Stimulated activated CD4-positive, alpha-beta T cell treated with anti-CD3 and anti-CD28 coated beads, Interleukin-4, amount 100 ng/mL, for 4 hours (primary cell): Measurements from ENCODE around the gene LSM3.

Experiments
- DNase-seq, 2 experiments: peaks; one replicate each; pipeline ENCODE4 v3.0.0-alpha.2; 2020

LSM3 gene

DNA sequence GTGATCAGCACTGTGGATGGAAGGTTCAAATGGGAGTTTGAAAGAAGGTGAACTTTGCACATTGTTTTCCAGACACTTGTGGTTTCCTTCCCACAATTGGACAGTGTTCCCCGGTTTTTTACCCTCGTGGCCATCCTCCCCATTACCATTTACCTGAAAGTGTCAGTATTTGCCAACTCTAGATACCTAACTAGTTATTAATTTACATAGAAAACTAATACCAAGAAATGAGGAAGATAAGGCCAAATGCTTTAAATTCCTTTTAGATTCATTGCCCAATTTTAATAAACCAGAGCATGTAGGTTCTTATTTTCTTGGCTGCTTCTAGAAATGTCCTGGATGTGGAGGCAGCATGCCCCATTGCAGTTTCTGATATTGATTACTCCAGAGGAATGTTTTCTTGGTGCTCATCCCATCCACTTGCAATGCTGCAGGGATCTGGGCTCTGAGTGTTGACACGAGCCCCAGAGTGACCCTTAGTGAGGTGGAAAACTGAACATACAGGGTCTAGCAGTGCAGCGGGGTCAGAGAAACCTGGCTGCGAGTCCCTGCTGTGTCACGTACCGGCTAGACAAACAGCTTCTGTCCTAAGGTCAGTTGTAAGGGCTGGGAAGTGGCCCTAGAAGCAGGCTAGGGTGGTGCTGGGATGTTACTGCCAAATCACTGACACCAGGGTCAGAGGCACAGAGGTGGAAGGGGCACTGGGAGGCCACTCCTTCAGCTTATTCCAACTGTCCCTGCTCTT lies 23.5 kb downstream of the LSM3 start:
- no peak for DNase-seq

DNA sequence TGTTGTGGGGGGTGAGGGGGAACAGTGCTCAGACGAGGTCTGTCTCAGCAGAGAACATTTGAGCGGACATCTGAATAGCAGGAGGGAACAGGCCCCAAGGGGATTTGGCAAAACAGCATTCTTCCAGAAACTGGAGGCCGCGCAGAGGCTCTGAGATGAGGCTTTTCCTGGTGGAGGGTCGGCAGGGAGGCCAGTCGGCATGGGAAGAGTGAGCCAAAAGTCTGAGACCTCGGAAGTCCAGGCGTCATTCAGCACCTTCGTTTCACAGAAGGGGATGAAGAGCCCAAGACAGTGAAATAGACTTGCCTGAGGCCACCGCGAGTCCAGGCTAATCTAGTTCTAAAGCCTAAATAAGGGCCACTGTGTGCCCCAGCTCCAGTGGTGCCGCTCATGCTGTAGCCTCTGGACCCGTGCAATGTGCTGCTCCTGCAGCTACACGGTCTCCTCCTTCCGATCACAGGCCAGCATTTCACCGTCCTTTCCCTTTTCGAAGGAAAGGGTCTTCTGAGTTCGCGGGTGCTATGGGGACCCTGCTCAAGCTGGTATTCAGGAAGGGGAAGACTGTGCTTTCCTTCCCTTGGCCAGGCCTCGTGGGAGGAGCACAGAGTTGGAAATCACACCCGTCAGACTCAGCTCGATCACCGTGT lies 24.4 kb downstream of the LSM3 start:
- no peak for DNase-seq

DNA sequence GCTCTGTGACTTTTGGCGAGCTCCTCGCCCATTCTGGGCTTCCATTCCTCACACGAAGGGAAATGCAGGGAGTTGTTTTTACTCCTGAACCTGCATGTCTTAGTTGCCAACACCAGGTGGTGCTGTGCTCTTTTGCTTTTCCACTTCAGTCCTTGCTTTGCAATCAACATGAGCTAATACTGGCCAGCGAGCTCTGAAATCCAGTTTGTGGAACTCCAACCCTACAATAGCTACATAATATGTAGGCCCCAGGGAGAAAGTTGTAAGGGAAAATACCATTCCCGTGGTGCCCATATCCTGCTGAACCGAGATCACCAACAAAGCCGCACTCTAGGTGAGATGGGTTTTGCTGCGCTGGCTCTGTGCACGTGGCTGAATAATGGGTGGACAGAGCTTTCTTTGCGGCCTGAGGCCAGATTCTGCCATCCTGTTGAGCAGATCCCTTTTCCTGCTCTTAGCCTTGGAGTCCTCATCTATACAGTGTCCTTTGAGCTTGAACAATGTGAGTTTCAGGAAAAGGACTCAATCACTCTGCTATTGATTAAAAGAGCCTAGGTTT lies 25.0 kb downstream of the LSM3 start:
- peak; percentile 18 to 19 for DNase-seq

DNA sequence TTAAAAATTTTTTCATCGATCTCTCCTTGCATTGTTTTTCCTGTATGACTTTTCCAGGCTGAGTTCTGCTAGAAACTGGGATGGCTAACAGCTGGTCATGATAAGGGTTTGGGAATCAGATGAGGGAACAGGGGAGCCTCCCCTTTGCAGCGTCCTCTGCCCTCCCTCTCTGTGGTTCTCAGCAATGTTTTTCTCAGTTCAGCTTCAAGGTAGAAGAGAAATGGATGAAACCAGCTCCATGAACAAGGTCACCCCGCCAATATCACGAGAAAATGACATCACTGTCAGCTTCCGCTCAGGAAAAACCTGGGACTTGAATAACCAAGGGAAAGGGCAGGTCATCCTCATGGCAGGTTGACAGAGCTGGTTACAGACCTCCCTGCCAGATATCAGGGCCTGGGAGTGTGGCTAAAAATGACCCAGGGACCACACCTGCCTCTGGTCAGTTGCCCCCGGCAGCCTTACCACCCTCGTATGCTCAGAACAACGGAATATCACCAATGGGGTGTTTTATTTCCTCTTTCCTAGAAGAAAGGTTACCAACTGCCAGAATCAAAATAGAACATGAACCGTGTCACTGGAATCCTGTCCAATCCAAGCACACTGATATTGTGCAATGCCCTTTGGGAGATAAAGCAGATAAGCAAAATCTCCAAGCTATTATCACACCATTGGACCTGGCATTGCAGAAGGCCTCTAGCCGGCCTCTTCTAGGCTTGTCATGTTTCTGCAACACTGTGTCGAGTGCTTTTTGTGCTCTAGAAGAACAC lies 26.1 kb downstream of the LSM3 start:
- DNase-seq, result no peak

DNA sequence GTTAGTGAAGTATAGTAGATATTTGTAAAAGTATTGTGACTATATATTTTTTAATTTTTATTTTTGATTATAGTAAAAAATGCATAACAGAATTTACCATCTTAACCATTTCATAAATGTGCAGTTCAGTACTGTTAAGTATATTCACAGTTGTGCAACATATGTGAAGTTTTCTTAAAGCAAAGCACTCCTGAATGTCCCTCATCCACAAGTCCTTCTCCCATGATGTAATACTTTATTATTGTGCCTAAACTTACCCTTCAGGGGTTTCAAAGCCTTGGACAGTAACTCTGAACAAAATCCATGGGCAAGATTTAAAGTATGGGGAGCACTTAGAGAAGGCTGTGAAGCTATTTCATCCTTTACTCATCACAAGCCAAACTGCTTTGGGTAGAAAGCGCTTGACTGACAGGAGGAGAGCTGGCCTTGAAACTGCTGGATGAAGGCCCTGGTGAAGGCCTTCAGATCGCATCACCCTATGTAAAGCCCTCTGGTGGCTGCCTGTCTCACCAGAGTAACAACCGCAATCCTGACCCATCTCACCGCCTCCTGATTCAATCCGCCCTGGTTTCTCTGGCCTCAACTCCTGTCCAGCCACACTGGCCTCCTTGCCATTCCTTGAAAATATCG lies 28.0 kb downstream of the LSM3 start:
- no peak for DNase-seq

DNA sequence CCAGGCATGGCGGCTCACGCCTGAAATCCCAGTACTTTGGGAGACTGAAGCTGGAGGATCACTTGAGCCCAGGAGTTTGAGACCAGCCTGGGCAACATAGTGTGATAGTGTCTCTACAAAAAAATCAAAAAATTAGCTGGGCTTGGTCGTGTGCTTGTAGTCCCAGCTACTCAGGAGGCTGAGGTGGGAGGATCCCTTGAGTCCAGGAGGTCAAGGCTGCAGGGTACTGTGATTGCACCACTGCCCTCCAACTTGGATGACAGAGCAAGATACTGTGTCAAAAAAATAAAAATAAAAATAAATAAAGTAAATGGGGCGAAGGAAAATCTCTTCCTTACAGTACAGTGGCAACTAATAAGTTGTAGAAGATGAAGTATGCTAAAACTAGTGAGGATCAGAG lies 29.6 kb downstream of the LSM3 start:
- no peak for DNase-seq

DNA sequence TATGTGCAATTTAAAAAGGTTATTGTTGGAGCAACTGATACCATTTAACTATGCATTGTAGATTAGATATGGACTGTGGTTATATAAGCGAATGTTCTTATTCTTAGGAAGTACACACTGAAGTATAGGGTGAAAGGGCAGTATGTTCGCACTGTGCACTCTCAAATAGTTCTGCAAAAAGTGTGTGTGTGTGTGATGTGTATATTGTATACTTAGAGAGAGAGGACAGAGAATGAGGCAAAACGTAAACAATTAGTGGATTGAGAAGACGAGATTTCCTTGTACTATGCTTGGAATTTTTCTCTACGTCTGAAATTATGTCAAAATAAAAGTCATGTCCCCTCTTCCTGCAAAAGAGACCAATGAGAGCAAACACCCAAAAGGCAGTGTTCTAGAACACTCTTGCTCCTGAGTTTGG lies 30.4 kb downstream of the LSM3 start:
- no peak for DNase-seq

DNA sequence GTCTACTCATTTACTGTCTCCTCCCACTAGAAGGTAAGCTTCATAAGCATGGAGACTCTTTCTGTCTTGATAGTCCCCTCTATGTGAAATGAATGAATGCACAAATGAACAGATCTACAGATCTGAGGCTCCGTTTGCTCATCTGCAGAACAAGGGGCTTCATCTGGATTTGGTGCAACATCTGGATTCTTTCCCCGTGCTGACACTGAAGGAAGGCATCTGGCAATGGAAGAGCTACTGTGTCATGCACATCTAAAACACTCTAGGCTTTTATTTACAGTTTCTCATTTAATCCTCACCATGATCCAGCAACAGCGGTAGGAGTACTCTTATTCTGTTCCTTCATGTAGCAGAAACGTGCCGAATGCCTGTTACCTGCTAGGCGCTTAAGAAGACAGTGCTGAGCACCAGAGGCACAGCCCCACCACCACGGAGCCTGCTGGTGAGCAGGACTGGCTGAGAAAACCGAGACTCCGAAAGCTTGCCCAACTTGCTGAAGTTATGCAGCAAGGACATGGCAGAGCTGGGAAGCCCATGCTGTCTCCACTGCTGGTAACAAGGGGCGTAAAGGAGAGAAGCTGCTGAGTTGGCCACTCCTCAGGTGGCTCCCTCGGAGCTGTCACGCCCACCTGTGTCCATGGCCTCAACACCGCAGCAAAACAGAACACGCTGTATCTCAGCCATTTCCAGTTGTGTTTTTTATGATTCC lies 31.1 kb downstream of the LSM3 start:
- DNase-seq, result no peak

DNA sequence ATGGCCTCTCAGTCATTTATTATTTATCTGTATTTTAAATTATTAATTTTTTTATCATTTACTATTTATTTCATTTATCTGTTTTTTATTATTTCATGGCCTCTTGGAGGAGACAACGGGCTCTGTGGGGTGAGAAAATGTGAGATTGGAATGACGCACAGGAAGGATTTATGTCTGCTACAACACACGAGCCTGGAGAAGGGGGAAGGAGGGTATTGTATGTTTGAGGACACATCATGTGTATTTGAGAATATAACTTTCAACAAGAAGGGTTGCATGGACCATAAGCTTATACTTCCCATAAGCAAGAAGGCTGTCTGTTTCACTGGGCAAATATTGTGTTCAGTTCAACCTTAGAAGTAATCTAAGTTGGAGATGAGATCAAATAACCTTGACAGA lies 31.7 kb downstream of the LSM3 start:
- DNase-seq, result no peak

DNA sequence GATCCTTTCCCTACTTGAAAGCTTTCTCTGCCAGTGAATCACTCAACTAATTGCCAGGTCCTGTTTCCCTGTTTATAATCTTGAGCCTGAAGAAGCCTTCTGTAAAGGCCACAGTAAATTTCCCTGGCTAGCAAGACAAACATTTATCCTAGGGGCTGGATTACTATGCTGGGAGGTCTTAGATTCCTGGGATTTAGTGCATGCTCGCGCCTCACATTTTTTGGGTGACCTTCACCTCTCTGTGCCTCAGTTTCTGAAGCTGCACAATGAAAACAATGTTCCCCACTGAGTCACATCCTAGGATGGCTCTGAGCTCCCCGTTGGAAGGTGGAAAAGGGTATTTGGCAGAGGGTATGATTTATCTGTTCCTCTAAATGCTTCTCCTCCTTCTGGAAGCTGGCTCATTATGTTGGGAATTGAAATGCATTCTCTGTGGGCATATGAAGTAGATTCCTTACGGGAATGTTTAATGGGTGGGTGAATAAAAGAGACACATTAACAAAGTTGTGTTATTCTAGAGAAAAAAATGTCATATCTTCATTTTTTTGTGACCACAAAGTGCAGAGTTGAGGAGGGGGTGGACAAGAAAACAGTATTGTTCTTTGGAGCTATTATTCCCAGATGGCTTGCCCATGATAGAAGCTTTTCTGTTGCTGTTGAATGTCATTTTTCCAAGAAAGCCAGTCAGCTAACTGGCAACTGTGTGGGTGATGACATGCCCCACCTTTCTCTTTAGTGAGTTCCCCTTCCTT lies 32.4 kb downstream of the LSM3 start:
- DNase-seq, result no peak

DNA sequence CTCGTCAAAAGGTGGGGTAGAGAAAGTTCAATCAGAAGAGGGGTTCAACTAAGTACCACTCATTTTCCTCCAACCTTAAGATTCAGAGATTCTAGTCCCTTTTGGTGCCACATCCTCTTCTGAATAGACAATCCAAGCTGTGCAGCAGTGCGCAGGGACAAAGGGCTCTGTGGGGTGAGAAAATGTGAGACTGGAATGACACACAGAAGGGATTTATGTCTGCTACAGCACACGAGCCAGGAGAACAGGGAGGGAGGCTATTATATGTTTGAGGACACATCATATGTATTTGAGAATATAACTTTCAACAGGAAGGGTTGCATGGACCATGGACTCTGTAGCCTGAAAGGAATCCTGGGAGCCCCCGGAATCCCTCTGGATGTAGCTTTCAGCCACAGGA lies 33.0 kb downstream of the LSM3 start:
- no peak for DNase-seq

DNA sequence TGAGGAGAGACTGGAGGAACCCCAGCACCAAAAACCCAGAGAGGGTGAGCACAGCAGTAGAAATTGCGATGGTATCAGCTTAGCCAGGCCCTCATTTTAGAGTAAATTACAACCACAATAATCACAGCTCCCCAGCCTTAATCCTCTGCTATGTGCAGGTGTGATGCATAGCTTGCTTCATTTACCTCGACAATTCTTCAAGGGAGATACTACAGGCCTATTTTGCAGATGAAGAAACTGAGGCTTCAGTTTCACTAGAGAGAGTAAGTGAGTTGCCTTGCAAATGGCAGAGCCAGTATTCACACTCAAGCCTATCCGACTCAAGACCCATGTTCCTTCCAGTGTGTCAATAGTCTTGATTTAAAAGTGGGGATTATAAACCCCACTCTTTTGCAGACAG lies 33.4 kb downstream of the LSM3 start:
- no peak for DNase-seq

DNA sequence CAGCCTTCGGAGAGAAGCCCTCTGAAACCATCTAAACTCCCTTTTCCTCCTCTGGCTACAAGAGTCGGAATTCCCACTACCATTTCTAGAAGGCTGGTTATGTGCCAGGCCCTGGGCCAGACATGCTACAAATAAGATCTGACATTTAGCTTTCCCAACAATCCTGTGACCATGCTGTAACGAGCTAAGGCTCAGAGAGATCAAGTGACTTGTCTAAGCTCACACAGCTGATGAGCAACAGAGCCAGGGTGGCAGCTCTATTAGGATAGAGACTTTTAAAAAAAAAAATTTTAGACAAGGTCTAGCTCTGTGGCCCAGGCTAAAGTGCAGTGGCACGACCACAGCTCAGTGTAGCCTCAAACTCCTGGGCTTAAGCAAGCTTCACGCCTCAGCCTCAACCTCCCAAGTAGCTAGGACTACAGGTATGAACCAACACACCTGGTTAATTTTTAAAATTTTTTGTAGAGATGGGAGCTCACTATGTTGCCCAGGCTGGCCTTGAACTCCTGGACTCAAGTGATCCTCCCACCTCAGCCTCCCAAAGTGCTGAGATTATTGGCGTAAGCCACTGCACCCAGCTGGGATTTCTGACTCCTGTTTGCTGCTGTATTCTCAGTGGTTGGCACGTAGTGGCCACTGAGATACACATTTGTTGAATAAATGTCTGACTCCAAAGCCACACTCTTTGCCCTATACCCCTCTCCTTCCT lies 34.6 kb downstream of the LSM3 start:
- DNase-seq, result no peak

DNA sequence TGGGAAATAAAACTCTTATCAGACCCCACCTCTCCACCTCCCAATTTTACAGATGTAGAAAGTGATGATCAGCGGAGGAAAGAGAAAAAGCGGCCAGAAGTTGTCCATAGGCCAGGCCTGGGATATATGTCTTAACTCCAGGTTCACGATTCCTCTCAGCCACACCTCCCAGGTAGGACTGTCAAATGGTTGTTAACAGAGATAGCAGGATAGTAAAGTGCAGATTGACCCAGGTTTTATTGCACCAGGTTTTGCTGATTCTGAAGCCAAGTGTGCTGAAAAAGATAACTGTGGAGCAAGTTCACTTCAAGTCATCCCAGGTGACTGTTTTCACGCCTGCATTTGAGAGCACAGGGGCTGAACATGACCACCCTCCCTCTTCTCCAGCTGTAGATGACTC lies 36.1 kb downstream of the LSM3 start:
- DNase-seq, result no peak

DNA sequence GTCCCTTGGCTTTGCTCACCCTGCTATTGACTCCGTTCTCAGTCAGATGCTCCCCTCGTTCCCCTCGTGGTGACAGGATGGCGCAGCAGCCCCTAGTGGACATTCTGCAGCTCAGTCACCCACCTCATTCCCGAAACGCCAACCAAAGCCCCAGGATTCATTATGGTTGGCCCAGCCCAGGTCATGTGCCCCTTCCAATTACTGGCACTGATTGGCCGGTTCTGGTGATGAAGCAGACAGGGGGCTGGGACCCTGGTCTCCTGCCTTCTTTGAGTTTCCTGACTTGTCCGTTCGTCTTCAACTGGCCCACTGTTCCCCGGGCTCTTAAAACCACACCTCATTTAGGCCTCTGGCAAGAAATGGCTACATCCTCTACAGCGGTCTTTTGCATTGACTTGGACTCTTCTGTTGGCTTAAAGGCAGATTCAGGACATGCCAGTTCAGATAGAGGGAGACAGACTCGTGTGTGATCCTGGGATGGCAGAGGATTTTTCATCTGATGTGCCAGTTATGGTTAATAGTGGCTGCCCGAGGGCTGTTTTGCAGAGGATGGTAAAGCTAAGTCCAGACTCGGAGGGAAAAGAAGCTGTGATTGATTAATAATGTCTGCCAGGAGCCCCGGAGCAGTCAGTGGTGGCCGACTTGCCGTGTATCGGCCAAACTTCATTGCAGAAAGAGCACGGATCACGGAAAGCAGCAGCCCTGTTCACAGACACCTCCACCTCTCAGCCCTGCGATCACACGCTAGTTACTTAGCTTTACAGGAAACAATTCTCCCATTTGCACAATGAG lies 37.8 kb downstream of the LSM3 start:
- DNase-seq, result peak; percentile 6 to 36

DNA sequence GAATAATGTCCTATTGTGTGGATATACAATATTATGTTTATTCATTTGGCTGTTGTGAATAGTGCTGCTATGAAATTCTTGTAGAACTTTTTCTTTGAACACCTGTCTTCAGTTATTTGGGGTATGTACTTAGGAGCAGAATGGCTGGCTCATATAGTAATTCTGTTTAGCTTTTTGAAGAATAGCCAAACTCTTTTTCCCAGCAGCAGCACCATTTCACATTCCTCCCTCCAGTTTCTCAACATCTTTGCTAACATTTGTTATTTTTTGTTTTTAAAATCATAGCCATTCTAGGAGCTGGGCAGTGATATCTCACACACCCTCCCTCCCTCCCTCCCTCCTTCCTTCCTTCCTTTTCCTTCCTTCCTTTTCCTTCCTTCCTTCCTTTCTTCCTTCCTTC lies 39.7 kb downstream of the LSM3 start:
- DNase-seq, result no peak

DNA sequence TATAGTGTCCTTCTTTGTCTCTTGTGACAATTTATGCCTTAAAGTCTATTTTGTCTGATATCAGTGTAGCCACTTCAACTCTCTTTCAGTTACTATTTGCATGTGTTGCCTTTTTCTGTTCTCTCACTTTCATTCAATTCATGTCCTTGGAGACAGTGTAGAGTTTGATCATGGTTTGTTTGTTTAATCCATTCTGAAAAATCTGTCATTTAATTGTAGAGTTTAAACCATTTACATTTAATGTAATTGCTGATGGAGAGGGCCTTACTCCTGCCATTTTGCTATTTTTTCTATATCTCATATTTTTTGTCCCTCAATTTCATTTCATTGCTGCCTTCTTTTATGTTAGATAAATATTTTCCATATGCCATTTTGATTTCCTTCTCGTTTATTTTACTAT lies 42.3 kb downstream of the LSM3 start:
- no peak for DNase-seq

DNA sequence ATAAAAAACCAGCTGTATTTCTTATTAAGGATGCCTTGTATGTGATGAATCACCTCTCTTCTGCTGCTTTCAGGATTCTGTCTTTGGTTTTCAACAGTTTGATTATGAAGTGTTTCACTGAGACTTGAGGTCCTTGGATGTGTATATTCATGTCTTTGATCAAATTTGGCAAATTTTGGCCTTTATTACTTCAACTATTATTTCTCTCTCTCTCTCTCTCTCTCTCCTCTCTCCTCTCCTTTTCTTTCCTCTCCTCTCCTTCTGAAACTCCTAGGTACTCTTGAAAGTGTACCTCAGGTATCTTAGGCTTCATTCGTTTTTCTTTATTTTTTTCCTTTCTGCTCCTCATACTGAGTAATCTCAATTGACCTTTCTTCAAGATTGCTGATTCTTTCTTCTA lies 43.3 kb downstream of the LSM3 start:
- DNase-seq, result no peak

DNA sequence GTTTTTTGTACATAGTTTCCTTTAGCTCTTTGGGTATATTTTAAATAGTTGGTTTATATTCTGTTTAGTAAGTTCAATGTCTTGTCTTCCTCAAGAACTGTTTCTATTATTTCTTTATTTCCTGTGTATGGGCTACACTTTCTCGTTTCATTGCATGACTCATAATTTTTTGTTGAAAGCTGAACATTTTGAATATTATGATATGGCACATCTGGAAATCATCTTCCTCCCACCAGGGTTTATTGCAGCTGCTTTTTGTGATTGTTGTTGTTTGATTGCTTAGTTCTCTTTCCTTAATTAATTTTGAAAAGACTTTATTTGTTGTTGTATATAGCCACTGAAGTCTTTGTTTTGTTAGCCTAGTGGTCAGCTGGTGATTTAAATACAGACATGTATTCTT lies 43.8 kb downstream of the LSM3 start:
- DNase-seq, result no peak

DNA sequence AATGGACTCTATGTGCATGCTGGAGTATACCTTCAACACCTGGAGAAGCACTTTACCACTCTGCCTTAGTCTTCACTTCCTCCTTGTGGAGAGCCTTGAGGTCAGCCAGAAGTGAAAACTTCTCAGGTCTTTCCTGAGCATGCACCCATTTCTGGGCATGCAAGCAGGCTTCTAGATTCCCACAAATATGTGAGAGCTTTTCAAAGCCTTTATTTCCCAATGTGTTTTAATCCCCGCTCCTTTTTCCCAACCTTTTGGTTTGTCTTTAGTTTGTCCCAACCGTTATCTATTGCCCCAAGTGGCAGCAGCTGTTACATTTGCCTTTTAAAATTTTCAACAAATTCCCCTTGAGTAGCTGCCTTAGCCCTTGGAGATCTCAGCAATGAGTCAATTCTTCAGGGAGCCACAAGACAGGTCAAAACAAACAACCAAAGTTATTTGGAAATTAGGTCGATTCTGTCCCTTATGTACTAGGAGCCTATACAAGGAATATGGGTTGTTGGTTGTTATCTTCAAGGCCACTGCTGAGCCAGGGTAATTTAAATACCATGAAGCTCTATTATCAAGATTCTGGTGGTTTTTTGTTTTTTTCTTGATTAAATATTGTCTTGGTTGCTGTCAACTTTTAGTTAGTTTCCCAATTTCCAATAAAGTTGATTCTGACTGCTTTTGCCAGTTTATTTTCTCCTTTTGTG lies 44.4 kb downstream of the LSM3 start:
- DNase-seq, result no peak
